NB4 (cell line): ENCODE measurements around the gene SPATA31E1.
"Not testable (repeated sequence)": the region's sequence is repeated elsewhere in the genome, so short reads cannot be mapped to it uniquely, and the experiment has no call there.

Experiments
- DNase-seq: peaks from one replicate; pipeline ENCODE4 v3.0.0; 2010; ENCODE audit warnings: low read depth
- H3K4me3 ChIP-seq: one replicate; pipeline ENCODE4 v1.5.1; 2011; ENCODE audit warnings: mild to moderate bottlenecking, low read depth, low read length, moderate library complexity

The SPATA31E1 gene

DNA sequence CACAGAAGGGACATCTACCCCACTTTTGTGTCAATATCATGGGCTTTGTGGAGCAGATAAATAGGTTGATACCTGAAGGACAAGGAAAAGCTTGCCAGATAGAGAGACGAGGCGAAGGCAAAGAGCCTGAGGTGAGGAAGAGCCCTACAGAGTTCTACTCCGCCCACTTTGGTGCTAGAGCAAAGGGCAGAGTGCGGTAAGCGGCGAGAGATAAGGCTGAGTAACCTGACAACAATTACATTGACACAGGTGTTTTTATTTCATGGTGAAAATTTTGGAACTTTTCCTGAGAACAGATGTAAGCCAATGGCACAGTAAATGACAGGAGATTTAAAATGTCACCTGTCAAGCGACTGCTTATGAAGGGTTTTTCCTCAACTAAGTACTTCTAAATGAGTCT lies 51.8 kb downstream of the SPATA31E1 start:
- H3K4me3 ChIP-seq, DNase-seq: not testable (repeated sequence)

DNA sequence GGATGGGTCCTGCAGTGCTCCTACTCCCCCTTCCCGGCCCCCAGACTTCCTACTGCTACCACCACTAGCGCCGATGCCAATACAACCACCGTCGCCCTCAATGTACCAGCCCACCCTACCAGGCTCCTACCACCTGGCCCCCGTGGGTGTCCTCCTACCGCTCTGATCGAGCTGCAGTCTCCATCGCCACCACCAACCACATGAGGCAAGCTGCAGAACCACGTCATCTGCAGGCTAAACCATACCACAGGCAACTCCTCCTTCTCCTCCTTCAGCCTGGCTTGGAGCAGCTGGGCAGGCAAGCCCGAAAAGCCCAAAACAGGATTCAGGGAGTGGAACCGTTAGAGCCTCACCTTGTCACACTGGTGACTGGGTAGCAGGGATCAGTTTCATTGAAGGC lies 54.7 kb downstream of the SPATA31E1 start:
- DNase-seq, H3K4me3 ChIP-seq: not testable (repeated sequence)

DNA sequence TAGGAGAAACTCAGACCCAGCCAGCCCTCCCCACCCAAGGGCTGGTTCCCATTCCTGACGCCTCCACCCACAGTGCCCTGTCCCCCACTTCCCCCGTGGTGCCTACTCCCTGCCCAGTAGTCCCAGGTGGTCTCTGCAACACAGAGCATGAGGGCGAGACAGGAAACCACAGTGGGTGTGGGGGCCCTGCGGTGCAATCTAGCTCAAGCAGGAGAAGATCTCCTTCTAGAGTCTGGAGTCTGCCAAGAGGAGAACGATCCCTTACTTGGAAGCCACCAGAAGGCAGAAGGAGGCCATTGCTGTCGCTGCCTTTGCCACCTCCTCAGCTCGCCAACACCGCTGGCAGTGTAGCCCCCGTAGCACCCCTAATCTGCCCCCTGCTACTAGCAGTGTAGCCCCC lies 55.2 kb downstream of the SPATA31E1 start:
- not testable (repeated sequence) for H3K4me3 ChIP-seq, DNase-seq

DNA sequence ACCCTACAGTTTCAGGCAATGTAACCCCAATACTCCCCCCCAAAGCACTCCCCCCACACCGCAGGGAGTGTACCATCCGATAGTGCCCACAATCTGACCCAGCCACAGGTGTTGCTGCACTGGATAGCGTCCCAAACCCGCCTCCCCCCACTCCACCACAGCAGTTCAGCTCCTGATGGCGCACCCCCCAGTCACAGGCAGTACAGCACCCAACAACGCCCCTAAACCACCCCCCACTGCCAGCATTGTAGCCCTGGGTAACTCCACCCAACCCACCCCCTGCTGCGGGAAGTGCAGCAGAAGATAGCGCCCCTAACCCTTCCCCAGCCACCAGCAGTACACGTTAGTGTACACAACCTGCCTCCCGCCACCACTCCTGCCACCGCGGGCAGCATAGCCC lies 55.7 kb downstream of the SPATA31E1 start:
- not testable (repeated sequence) for DNase-seq, H3K4me3 ChIP-seq
